ENCODE results near the gene SLC7A9. TPM values are rescaled to one million over a fixed set of nuclear protein-coding genes. Genes with fewer than 3 reads are reported as not detected.
"Not testable (repeated sequence)": the region's sequence is repeated elsewhere in the genome, so short reads cannot be mapped to it uniquely, and the experiment has no call there.

SLC7A9 gene
- total RNA-seq, 4 donors from 2014 or later: 0.33 to 0.78 (median 0.52) TPM; not detected in 1

DNA sequence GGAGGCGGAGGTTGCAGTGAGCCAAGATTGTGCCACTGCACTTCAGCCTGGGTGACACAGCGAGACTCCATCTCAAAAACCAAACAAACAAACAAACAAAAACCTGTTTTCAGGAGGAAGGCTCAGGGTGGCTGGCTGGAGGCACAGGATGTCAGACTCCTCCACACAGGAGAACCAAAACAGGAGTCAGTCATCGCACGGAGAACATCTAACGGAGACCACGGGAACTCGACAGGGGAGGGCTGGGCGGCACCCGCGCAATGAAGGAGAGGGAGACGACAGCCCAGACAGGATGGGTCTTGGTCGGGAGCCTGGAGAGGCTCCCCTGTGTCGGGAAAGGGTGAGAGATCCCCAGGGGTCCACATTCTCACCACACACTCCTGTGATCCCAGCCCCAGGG lies 20.8 kb upstream of the SLC7A9 start:
- TF ChIP-seq, protein P1, sequence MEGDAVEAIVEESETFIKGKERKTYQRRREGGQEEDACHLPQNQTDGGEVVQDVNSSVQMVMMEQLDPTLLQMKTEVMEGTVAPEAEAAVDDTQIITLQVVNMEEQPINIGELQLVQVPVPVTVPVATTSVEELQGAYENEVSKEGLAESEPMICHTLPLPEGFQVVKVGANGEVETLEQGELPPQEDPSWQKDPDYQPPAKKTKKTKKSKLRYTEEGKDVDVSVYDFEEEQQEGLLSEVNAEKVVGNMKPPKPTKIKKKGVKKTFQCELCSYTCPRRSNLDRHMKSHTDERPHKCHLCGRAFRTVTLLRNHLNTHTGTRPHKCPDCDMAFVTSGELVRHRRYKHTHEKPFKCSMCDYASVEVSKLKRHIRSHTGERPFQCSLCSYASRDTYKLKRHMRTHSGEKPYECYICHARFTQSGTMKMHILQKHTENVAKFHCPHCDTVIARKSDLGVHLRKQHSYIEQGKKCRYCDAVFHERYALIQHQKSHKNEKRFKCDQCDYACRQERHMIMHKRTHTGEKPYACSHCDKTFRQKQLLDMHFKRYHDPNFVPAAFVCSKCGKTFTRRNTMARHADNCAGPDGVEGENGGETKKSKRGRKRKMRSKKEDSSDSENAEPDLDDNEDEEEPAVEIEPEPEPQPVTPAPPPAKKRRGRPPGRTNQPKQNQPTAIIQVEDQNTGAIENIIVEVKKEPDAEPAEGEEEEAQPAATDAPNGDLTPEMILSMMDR (IDR thresholded peaks at IDR 0.05): no peak
- TF ChIP-seq POLR2A (IDR thresholded peaks at IDR 0.05; ENCODE audit: low read depth) (no peak), EP300 (IDR thresholded peaks at IDR 0.05) (no peak)
- DNase-seq (ENCODE audit: extremely low spot score): no peak
- peaks cover 4 to 71% (median 37%) of the 10 kb centered on the region in 4 donors for H3K36me3 ChIP-seq

GRCh38 chr19:32889137-32889934 lies 19.8 kb upstream of the SLC7A9 start:
- H3K4me1 ChIP-seq: no peaks in the 10 kb centered on the region
- 97% methylated on average over 11 of the region's 11 CpGs for WGBS
- H3K9me3 ChIP-seq: peaks cover 0 to 28% (median 19%) of the 10 kb centered on the region in 4 donors
- no peak overlapping the region for H3K27ac ChIP-seq (replicated peaks in 1 of 4)
- TF ChIP-seq POLR2AphosphoS5 (IDR thresholded peaks at IDR 0.05): no peak
- TF ChIP-seq, protein P1 (IDR thresholded peaks at IDR 0.05): no peak
- TF ChIP-seq EP300 (IDR thresholded peaks at IDR 0.05): no peak
- peaks cover 4 to 67% (median 35%) of the 10 kb centered on the region in 4 donors for H3K36me3 ChIP-seq
- intact Hi-C loops (cut with DNase I): no loop called here
- DNase-seq (ENCODE audit: extremely low spot score): no peak
- H3K27me3 ChIP-seq: no peaks in the 10 kb centered on the region
- H3K4me3 ChIP-seq: no peak overlapping the region

More for the DNA sequence above, 20.8 kb upstream of the SLC7A9 start:
- Histone ChIP-seq H3K27ac (replicated peaks in 1 of 4) (no peak overlapping the region), H3K4me1 (no peaks in the 10 kb centered on the region), H3K9me3 (peaks cover 0 to 28% (median 19%) of the 10 kb centered on the region in 4 donors), H3K27me3 (no peaks in the 10 kb centered on the region), H3K4me3 (no peak overlapping the region)
- intact Hi-C loops (cut with DNase I): no loop called here
- WGBS: over 99% methylated on average over 13 of the region's 13 CpGs

DNA sequence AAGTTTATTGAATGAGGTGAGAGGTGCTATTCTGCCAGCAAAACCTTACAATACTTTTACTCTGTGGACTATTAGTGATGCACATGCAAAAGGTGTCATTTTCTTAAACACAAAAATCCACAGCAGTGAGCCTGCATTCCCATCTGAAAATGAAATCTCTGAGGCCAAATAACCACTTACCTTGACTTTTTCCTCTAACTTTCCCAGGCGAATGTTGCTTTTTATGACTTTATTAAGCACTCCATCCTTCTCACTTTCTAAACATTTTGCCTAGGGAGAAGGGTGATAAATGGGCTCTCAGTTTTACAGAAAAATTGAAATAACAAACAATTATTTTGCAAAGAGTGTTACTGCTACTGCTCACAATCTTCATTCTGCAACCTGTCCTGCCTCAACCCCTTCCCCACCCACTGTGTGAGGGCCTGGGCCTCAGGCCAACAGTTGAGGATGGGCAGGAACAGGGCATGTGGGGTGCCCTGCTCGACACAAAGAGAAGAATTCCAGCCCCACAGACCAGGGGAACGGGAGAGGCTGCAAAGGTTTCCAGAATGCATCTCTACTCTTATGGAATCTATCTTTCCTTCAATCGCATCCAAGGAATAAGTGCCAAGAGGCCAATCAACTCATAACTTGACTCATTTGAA lies 18.1 kb upstream of the SLC7A9 start:
- 78% methylated on average over 4 of the region's 4 CpGs for WGBS
- H3K4me1 ChIP-seq: no peaks in the 10 kb centered on the region
- peaks cover 4 to 54% (median 29%) of the 10 kb centered on the region in 4 donors for H3K36me3 ChIP-seq
- intact Hi-C loops (cut with DNase I): no loop called here
- no peaks in the 10 kb centered on the region for H3K27me3 ChIP-seq
- H3K4me3 ChIP-seq: no peak overlapping the region
- peaks cover 0 to 16% (median 11%) of the 10 kb centered on the region in 4 donors for H3K9me3 ChIP-seq
- no peak overlapping the region for H3K27ac ChIP-seq (replicated peaks in 1 of 4)
- TF ChIP-seq POLR2AphosphoS5 (IDR thresholded peaks at IDR 0.05) (no peak), POLR2A (IDR thresholded peaks at IDR 0.05; ENCODE audit: low read depth) (no peak), EP300 (IDR thresholded peaks at IDR 0.05) (no peak)
- TF ChIP-seq, protein P1 (IDR thresholded peaks at IDR 0.05): no peak
- DNase-seq (ENCODE audit: extremely low spot score): no peak

- intact Hi-C loops (cut with DNase I): no loop called here
- H3K36me3 ChIP-seq: peaks cover 8 to 57% (median 33%) of the 10 kb centered on the region in 4 donors
Measured at GRCh38 chr19:32886241-32886640, 16.7 kb upstream of the SLC7A9 start.

GRCh38 chr19:32885255-32885654 lies 15.7 kb upstream of the SLC7A9 start:
- H3K4me3 ChIP-seq; intact Hi-C loops (cut with DNase I); H3K9me3 ChIP-seq; H3K4me1 ChIP-seq; H3K27me3 ChIP-seq; DNase-seq (ENCODE audit: extremely low spot score); H3K27ac ChIP-seq (replicated peaks in 1 of 4): not testable (repeated sequence)
- WGBS: 83% methylated on average over 5 of the region's 5 CpGs
- peaks cover 10 to 56% (median 29%) of the 10 kb centered on the region in 4 donors for H3K36me3 ChIP-seq

More at GRCh38 chr19:32886241-32886640, 16.7 kb upstream of the SLC7A9 start:
- no peak for TF ChIP-seq EP300 (IDR thresholded peaks at IDR 0.05)
- no peak for TF ChIP-seq POLR2AphosphoS5 (IDR thresholded peaks at IDR 0.05)
- TF ChIP-seq POLR2A (IDR thresholded peaks at IDR 0.05; ENCODE audit: low read depth): no peak
- TF ChIP-seq, protein P1 (IDR thresholded peaks at IDR 0.05): no peak
- Histone ChIP-seq H3K9me3 (peaks cover 0 to 4% (median under 1%) of the 10 kb centered on the region in 4 donors), H3K4me1 (no peaks in the 10 kb centered on the region), H3K4me3 (no peak overlapping the region), H3K27ac (replicated peaks in 1 of 4) (no peak overlapping the region), H3K27me3 (no peaks in the 10 kb centered on the region)
- no peak for DNase-seq (ENCODE audit: extremely low spot score)
- WGBS: 93% methylated on average over 7 of the region's 7 CpGs

Data from esophagus muscularis mucosa (tissue), 4 donors.